HG02884 (cell line): ENCODE data around the gene GALM.
"Not testable (repeated sequence)": the region's sequence is repeated elsewhere in the genome, so short reads cannot be mapped to it uniquely, and the experiment has no call there.

Experiments
- ATAC-seq: cut with Tn5 transposase; IDR thresholded peaks from one replicate; pipeline ENCODE4 v1.9.1; 2021; ENCODE audit warnings: mild to moderate bottlenecking, moderate library complexity; ENCODE audit not compliant: unreplicated experiment

GALM gene

GRCh38 chr2:38665854-38666555 is at the start of gene GALM:
Gene GALM, plus strand, starts transcription at chr2:38666114. Its CDS starts 48 bp downstream, at chr2:38666162.
- peak; percentile 43 for ATAC-seq

GRCh38 chr2:38617301-38617700 is 48.6 kb upstream of the GALM start:
- no peak for ATAC-seq

GRCh38 chr2:38619458-38620164 is 46.3 kb upstream of the GALM start:
- peak; percentile 55 for ATAC-seq

- ATAC-seq: no peak
These were observed 45.5 kb upstream of the GALM start for GRCh38 chr2:38620282-38620977.

GRCh38 chr2:38621018-38621417 is 44.9 kb upstream of the GALM start:
- ATAC-seq: no peak

- no peak for ATAC-seq
These were observed 43.7 kb upstream of the GALM start for GRCh38 chr2:38622210-38622609.

- ATAC-seq: no peak
These were observed 39.4 kb upstream of the GALM start for GRCh38 chr2:38626326-38627035.

GRCh38 chr2:38627391-38627790 is 38.5 kb upstream of the GALM start:
- ATAC-seq: no peak

GRCh38 chr2:38629684-38630083 is 36.2 kb upstream of the GALM start:
- no peak for ATAC-seq

GRCh38 chr2:38631976-38632375 is 33.9 kb upstream of the GALM start:
- no peak for ATAC-seq

- ATAC-seq: no peak
These were observed 32.9 kb upstream of the GALM start for GRCh38 chr2:38632980-38633379.

GRCh38 chr2:38633895-38634294 is 32.0 kb upstream of the GALM start:
- no peak for ATAC-seq

GRCh38 chr2:38634684-38635083 is 31.2 kb upstream of the GALM start:
- peak; percentile 80 for ATAC-seq

- no peak for ATAC-seq
These were observed 30.8 kb upstream of the GALM start for GRCh38 chr2:38635139-38635538.

GRCh38 chr2:38636069-38636468 is 29.8 kb upstream of the GALM start:
- no peak for ATAC-seq

- ATAC-seq: not testable (repeated sequence)
These were observed 23.4 kb upstream of the GALM start for GRCh38 chr2:38642373-38643017.

GRCh38 chr2:38643021-38643671 is 22.8 kb upstream of the GALM start:
- ATAC-seq: no peak

- ATAC-seq: not testable (repeated sequence)
These were observed 22.0 kb upstream of the GALM start for GRCh38 chr2:38643683-38644511.

GRCh38 chr2:38648107-38648761 is 17.7 kb upstream of the GALM start:
- no peak for ATAC-seq
